ENCODE results near the gene KIAA1614.

KIAA1614 gene

GRCh38 chr1:180907313-180908055 is 5.2 kb upstream of the KIAA1614 start:
- no peak for DNase-seq

GRCh38 chr1:180908074-180908765 is 4.5 kb upstream of the KIAA1614 start:
- no peak for DNase-seq

- no peak for DNase-seq
Observed at GRCh38 chr1:180909005-180909414, 3.7 kb upstream of the KIAA1614 start.

GRCh38 chr1:180909462-180909976 is 3.2 kb upstream of the KIAA1614 start:
- no peak for DNase-seq

- DNase-seq: no peak
Observed at GRCh38 chr1:180911640-180912191, 981 bp upstream of the KIAA1614 start.

GRCh38 chr1:180912211-180912800 is 391 bp upstream of the KIAA1614 start:
- no peak for DNase-seq

GRCh38 chr1:180915426-180915965 is 2.8 kb downstream of the KIAA1614 start:
- no peak for DNase-seq

- no peak for DNase-seq
Observed at GRCh38 chr1:180916012-180916770, 3.5 kb downstream of the KIAA1614 start.

GRCh38 chr1:180916771-180917170 is 4.1 kb downstream of the KIAA1614 start:
- DNase-seq: no peak

- no peak for DNase-seq
Observed at GRCh38 chr1:180917306-180918065, 4.8 kb downstream of the KIAA1614 start.

GRCh38 chr1:180918519-180918918 is 5.8 kb downstream of the KIAA1614 start:
- DNase-seq: no peak

- no peak for DNase-seq
Observed at GRCh38 chr1:180919183-180919700, 6.5 kb downstream of the KIAA1614 start.

- no peak for DNase-seq
Observed at GRCh38 chr1:180920193-180920592, 7.5 kb downstream of the KIAA1614 start.

- no peak for DNase-seq
Observed at GRCh38 chr1:180920702-180921101, 8.0 kb downstream of the KIAA1614 start.

GRCh38 chr1:180921386-180921785 is 8.7 kb downstream of the KIAA1614 start:
- DNase-seq: no peak

GRCh38 chr1:180921891-180922630 is 9.4 kb downstream of the KIAA1614 start:
- no peak for DNase-seq

GRCh38 chr1:180922631-180923015 is 9.9 kb downstream of the KIAA1614 start:
- DNase-seq: no peak

- no peak for DNase-seq
Observed at GRCh38 chr1:180923021-180923841, 10.5 kb downstream of the KIAA1614 start.

GRCh38 chr1:180923887-180924286 is 11.2 kb downstream of the KIAA1614 start:
- DNase-seq: no peak

- no peak for DNase-seq
Observed at GRCh38 chr1:180924939-180925338, 12.2 kb downstream of the KIAA1614 start.

Data from activated CD4-positive, CD25-positive, alpha-beta regulatory T cell (primary cell).